Ammon's horn (tissue), 1 donor: ENCODE measurements around the gene FEM1A.
"Not testable (repeated sequence)": the region's sequence is repeated elsewhere in the genome, so short reads cannot be mapped to it uniquely, and the experiment has no call there.

Experiments used
- DNase-seq: peaks from one replicate; pipeline ENCODE4 v3.0.0-alpha.2; 2016; ENCODE audit warnings: low spot score

The FEM1A gene

DNA sequence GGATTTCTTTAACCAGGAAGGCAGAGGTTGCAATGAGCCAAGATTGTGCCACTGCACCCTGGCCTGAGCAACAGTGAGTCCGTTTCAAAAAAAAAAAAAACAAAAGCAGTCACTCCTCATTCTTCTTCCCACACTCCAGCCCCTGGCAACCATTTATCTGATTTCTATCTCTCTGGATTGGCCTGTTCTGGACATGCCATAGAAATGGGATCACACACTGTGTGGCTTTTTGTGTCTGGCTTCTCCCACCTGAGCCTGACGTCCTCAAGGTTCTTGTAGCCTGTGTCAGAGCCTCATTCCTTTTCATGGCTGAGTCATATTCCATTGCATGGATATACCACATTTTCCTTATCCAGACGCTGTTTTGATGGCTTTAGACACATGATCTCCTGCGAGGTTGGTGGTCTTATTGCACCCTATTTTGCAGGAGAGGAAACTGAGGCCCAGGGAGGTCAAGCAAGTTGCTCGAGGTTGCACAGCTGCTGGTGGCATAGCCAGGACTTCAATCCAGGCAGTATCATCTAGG, 15.8 kb upstream of the FEM1A start:
- no peak for DNase-seq

DNA sequence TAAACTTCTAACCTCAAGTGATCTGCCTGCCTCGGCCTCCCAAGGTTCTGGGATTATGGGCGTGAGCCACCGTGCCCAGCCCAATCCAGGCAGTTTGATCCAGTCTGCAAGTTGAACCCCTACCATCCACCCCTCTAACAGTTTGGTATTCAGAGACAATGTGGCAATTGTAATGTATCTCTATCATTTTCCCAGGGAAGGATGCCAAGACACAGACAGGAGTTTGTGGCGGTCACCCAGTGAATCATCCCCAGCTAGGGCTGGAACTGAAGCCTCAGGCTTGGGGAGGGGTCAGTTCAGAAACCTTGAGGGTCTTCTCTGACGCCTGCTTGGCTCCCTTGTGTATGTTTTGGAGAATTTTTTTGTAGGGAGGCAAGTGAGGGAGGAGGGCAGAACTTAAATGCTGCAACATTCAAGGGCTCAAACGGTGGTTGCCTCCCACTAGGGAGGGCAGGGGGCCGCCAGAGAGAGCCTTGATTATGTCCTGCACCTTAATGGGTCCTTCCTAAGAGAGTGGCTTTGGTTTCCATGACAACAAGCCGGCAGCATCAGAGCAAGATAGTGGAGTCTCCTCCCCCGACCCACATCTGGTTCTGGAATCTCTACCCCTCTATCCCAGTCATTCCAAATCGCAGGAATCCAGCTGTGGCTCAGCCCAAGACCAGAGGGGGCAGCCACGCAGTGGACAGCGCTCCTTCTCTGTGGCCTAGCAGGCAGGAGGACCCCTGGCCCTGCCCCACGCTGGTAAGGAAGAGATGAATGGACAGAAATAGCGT, 14.9 kb upstream of the FEM1A start:
- no peak for DNase-seq

DNA sequence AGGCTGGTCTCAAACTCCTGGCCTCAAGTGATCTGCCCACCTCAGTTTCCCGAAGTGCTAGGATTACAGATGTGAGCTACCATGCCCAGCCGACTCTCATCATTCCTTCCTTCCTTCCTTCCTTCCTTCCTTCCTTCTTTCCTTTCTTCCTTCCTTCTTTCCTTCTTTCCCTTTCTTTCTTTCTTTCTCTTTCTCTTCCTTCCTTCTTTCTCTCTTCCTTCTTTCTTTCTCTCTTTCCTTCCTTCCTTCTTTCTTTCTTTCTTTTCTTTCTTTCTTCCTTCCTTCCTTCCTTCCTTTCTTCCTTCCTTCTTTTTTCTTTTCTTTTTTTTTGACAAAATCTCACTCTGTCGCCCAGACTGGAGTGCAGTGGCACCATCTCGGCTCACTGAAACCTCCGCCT, 13.4 kb upstream of the FEM1A start:
- DNase-seq = not testable (repeated sequence)

DNA sequence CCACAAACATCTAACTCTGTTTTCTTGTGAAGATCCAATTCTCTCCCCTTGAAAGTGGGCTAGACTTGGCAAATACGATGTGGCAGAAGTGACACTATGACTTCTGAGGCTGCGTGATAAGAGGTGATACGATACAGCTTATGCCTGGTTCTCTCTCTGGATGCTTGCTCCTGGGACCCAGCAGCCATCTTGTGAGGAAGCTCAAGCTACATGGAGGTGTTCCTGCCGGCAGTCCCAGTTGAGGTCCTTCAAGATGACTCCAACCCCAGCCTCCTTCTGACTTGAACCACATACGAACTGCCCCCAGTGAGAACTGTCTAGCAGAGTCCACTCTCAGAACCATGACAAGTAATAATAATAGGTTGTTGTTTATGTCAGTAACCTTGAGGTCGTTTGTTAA, 10.7 kb upstream of the FEM1A start:
- DNase-seq = no peak

DNA sequence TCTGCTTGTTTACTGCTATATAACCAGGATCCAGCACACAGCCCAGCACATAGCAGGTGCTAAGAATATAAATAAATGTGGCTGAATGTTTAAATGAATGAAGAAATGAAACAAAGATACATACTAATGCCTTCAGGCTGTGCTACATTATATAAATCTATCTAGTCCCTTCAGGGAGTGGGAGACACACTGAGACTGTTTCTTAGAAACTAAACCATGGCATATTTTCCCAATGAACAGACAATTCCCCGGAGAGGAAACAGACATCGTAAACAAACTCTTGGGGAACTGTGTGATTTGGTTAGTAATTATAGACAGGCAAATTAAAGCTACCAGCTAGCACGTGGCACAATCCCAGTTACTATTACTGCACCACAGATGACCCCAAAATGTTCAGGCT, 9.7 kb upstream of the FEM1A start:
- DNase-seq = no peak

DNA sequence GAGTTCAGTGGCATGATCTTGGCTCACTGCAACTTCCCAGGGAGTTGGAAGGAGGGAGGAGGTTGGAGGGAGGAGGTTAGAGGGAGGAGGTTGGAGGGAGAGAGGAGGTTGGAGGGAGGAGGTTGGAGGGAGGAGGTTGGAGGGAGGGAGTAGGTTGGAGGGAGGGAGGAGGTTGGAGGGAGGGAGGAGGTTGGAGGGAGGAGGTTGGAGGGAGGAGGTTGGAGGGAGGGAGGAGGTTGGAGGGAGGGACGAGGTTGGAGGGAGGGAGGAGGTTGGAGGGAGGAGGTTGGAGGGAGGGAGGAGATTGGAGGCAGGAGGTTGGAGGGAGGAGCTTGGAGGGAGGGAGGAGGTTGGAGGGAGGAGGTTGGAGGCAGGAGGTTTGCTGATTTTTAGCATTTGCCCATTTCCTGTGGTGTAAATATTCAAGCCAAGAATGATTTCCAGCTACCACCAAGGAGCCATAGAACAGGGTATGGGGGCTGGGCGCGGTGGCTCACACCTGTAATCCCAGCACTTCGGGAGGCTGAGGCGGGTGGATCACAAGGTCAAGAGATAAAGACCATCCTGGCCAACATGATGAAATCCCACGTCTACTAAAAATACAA, 5.0 kb upstream of the FEM1A start:
- DNase-seq = not testable (repeated sequence)

DNA sequence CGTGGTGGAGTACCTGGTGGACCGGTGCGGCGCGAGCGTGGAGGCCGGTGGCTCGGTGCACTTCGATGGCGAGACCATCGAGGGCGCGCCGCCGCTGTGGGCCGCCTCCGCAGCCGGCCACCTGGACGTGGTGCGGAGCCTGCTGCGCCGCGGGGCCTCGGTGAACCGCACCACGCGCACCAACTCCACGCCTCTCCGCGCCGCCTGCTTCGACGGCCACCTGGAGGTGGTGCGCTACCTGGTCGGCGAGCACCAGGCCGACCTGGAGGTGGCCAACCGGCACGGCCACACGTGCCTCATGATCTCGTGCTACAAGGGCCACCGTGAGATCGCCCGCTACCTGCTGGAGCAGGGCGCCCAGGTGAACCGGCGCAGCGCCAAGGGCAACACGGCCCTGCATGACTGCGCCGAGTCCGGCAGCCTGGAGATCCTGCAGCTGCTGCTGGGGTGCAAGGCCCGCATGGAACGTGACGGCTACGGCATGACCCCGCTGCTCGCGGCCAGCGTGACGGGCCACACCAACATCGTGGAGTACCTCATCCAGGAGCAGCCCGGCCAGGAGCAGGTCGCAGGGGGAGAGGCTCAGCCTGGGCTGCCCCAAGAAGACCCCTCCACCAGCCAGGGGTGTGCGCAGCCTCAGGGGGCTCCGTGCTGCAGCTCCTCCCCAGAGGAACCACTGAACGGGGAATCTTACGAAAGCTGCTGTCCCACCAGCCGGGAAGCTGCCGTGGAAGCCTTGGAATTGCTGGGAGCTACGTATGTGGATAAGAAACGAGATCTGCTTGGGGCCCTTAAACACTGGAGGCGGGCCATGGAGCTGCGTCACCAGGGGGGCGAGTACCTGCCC, 708 bp downstream of the FEM1A start:
- DNase-seq = not testable (repeated sequence)

DNA sequence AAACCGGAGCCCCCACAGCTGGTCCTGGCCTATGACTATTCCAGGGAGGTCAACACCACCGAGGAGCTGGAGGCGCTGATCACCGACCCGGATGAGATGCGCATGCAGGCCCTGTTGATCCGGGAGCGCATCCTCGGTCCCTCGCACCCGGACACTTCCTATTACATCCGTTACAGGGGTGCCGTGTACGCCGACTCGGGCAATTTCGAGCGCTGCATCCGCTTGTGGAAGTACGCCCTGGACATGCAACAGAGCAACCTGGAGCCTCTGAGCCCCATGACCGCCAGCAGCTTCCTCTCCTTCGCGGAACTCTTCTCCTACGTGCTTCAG, 1.3 kb downstream of the FEM1A start:
- DNase-seq = not testable (repeated sequence)

DNA sequence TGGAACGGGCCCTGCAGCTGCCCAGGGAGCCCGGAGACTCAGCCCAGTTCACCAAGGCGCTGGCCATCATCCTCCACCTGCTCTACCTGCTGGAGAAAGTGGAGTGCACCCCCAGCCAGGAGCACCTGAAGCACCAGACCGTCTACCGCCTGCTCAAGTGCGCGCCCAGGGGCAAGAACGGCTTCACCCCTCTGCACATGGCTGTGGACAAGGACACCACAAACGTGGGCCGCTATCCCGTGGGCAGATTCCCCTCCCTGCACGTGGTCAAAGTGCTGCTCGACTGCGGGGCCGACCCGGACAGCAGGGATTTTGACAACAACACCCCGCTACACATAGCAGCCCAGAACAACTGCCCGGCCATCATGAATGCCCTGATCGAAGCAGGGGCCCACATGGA, 1.7 kb downstream of the FEM1A start:
- not testable (repeated sequence) for DNase-seq

DNA sequence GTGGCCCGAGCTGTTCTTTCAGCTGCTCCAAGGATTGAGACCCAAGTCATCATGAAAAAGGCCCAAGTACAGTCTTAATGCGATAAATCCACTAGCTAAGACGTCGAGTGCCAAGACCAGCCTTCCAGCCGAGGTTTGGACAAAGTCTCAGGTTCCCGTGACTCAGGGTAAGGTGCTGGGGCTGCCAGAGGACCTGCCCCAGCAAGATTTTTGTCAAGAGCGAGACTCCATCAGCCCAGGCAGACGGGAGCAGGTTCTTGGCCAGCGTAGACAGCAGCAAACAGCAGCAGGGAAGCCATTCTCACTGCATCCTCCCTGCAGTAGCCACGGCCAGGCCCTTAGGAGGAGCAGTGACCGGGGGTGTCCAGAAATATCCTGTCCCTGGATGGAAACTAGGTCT, 3.4 kb downstream of the FEM1A start:
- no peak for DNase-seq

DNA sequence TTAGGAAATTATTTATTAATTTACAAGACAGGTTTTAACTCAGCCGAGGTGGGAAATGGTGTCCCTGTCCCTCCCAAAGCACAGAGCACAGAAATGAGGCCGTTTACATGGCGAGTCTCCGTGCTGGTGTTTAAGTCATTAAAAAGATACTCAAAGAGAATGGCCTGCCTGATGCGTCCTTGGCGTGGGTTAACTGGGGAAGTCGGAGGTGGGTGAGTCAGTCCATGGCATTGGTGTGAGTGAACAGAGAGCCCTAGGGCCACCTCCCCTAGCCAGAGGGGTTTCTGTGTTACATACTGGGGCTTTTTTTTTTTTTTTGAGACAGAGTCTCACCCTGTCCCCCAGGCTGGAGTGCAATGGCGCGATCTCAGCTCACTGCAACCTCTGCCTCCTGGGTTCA, 3.9 kb downstream of the FEM1A start:
- no peak for DNase-seq

DNA sequence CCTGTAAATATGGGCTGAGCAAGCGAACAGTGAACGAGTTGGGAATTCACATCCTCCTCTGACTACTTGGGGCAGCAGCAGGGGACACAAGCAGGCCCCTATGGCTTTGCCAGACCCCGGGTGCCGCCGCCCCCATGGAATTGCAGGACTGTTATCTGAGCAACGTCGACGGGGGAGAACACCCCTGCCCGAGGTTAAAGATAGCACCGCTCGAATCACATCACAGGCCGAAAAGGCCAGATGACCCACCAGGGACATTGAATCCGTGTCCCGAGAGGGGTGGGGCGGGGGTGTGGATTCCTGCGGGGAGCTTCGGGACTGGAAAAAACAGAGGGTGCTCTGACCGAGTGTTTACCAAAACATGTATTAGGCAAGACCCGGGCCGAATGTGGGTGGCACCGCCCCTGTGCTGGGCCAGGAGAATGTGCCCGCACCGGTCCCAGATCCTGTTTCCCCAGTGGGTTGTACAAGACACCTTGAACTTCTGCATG, 9.1 kb downstream of the FEM1A start:
- DNase-seq = no peak

DNA sequence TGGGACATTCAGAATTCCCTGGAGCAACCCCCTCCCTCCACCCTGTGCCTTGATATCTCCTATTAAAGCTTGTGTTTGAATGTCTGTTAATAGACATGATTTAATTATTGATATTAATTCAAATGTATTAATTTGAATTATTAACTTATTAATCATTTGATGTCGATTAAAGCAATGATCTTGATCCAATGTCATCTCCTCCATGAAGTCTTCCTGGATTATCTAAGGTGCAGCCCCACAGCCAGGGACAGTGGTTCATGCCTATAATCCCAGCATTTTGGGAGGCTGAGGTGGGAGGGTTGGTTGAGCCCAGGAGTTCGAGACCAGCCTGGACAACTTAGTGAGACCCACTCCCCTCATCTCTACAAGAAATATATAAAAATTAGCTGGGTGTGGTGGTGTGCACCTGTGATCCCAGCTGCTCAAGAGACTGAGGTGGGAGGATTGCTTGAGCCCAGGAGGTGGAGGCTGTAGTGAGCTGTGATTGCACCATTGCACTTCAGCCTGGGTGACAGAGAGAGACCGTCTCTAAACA, 9.6 kb downstream of the FEM1A start:
- no peak for DNase-seq

DNA sequence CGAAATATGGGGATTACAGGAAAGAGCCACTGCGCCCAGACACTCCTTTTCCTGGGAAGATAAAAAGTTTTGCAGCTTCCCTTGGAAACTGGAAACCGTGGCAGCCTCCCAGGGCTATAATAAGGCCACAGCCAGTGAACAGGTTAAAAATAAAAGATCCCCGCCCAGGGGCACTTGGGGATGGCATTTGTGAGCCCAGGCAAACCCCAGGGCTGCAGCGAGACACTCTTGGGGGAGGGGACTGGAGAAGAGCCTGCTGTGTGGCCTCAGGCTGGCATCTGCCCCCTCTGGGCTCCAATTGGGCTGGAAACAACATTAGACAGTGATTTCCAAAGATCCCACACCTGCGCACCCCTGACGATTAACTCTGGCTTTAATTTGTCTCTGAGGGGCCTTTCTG, 11.2 kb downstream of the FEM1A start:
- no peak for DNase-seq

DNA sequence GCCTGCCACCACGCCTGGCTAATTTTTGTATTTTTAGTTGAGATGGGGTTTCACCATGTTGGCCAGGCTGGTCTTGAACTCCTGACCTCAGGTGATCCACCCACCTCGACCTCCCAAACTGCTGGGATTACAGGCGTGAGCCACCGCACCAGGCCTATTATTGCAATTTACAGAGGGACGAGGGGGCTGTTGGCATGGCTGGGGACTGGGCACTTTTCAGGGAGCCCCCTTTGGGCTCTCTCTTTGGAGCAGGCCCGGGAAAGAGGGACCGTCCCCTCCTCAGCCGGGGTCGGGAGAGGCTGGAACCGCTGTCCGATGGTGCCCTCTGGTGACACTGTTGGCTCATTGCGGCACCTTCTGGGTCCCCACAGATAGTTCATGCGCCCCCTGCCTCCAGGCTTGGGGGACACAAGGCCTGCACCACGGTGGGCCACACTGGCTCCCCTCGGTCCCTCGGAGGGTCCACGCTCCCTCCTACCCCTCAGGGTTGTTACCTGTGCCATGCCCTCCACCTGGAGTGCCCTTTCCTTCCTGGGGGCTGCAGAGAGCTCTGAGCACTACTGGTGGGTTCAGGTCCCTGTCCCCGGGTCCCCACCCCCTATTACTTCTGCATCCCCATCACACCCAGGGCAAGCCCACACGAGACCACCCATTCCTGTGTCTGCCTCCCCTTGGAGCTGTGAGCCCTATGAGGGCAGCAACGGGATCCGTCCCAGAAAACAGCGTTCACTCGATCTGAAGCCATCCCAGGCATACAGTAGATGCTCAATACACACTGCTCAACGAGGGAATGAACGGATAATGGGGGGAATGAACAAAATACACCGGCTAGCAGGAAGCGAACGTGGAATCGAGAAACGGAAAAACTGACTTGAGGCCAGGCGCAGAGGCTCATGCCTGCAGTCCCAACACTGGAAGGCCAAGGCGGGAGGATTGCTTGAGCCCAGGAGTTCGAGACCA, 12.5 kb downstream of the FEM1A start:
- DNase-seq = peak; percentile 59

DNA sequence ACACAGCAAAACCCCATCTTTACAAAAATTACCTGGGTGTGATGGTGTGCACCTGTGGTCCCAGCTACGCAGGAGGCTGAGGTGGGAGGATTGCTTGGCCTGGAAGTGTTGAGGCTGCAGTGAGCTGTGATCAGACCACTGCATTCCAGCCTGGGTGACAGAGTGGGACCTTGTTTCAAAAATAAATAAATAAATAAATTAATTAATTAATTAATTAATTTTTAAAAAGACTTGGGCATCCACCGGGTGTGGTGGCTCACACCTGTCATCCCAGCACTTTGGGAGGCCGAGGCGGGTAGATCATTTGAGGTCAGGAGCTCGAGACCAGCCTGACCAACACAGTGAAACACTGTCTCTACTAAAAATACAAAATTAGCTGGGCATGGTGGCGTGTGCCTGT, 13.6 kb downstream of the FEM1A start:
- DNase-seq = not testable (repeated sequence)

DNA sequence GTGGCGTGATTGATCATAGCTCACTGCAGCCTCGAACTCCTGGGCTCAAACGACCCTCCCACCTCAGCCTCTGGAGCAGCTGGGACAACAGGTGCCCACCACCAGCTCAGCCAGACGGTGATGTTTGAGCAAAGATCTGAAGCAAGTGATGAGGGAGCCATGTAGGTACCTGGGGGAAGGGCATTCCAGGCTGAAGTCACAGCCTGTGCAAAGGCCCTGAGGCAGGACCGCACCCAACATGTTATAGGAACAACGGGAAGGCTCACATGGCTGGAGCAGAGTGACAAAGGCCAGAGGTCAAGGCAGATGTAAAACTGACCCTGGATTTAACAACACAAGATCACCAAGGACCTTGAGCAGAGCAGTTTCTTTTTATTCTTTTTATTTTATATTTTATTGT, 14.8 kb downstream of the FEM1A start:
- no peak for DNase-seq

DNA sequence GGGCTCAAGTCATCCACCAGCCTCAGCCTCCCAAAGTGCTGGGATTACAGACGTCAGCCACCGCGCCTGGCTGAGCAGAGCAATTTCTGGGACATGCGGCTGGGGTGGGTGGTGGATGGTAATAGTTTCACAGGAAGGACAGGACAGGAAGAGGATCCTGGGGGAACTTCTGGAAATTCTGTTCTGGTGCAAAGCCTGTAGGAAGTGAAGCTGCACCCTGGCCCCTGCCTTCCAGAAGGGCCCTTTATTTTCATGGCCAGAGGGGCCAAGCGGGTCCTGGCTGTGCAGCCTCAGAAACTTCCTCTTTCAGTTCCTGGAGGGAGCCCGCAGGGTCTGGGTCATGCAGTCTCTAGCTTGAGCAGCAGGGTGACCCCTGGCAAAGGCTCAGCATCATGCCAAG, 15.7 kb downstream of the FEM1A start:
- peak; percentile 76 for DNase-seq

DNA sequence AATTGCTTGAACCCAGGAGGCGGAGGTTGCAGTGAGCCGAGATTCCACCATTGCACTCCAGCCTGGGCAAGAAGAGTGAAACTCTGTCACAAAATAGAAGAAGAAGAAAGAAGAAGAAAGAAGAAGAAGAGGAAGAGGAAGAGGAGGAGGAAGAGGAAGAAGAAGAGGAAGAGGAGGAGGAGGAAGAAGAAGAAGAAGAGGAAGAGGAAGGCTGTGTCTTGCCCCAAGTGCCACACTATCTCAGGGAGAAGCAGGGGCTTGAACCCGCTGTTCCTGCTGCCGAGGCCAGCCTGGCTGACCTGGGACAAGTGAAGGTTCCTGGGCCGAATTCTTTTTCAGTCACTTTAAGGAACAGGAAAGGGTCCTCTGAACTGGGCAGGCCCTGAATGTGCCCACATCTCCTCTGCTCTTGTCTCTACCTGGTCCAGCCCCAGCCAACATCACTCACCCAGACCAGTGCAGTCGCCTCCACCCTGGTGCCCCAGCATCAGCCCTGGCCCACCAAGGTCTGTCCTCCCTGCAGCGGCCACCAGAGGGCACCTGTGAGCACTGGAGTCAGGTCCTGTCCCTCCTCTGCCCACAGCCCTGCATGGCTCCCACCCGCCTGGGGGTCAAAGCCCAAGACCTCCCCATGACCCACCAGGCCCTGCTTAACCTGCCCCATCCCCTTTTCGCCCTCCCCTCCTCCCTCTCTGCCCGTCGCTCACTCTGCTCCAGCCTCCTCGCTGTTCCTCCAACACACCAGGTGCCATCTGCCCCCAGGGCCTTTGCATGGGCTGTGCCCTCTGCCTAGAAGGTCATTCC, 20.0 kb downstream of the FEM1A start:
- peak; percentile 74 for DNase-seq
